SK-N-MC (cell line): Measurements from ENCODE around the gene ADAM10.
"Not testable (repeated sequence)": the region's sequence is repeated elsewhere in the genome, so short reads cannot be mapped to it uniquely, and the experiment has no call there.

ENCODE experiments used
- DNase-seq: peaks from one replicate; pipeline ENCODE4 v3.0.0-alpha.2; 2011; ENCODE audit warnings: low read depth, low spot score
- H3K27ac ChIP-seq: fragments of 200-600 bp; sonication (generic); 2 replicates; pipeline ENCODE4 v1.5.1; 2016; ENCODE audit warnings: mixed run types
- H3K36me3 ChIP-seq: fragments of 200-600 bp; sonication (generic); 2 replicates; pipeline ENCODE4 v1.6.1; 2017; ENCODE audit warnings: antibody characterized with exemption, low read length, mixed read lengths; ENCODE audit not compliant: insufficient read depth
- H3K4me3 ChIP-seq: fragments of 200-600 bp; sonication (generic); 2 replicates; pipeline ENCODE4 v1.5.1; 2016
- H3K9ac ChIP-seq: fragments of 200-600 bp; sonication (generic); 2 replicates; pipeline ENCODE4 v1.8.0; 2017; ENCODE audit warnings: mixed run types, mixed read lengths; ENCODE audit not compliant: insufficient read length
- H3K9me3 ChIP-seq: fragments of 200-600 bp; sonication (generic); 2 replicates; pipeline ENCODE4 v1.6.1; 2017; ENCODE audit warnings: low read depth, mild to moderate bottlenecking, antibody characterized with exemption, low read length, moderate library complexity, mixed read lengths
- EZH2 ChIP-seq: fragments of 200-600 bp; sonication (generic); IDR thresholded peaks from one replicate; pipeline ENCODE4 v1.6.1; 2017; ENCODE audit warnings: antibody characterized with exemption
- FOXP2 ChIP-seq: optimal IDR thresholded peaks from 2 replicates; pipeline ENCODE3; 2011; ENCODE audit warnings: mild to moderate bottlenecking, moderate library complexity; ENCODE audit not compliant: insufficient read depth; ENCODE audit errors: extremely low read length, control extremely low read depth
- POLR2AphosphoS5 ChIP-seq: IDR thresholded peaks from 2 replicates; pipeline ENCODE4 v1.6.1; 2012; ENCODE audit warnings: mild to moderate bottlenecking, low read depth, low read length, borderline replicate concordance

The ADAM10 gene

DNA sequence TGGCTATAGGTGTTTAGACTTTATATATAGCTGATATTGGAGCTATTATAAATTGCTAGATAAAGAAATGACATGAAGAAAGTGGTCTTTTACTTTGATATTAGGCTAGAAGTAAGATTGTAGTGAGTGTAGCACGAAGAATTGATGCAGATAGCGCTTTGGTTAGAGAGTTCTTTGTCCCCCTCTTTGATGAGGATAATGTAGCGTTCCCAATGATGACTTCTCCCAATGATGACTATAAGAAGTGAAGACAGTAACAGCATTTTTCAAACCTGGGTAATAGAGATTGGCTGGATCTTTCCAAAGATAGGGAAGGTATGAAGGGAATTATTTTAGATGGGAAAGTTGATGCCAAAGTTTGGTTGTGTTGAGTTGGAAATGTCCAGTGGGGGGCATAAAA is 25.9 kb upstream of the ADAM10 start:
- Histone ChIP-seq H3K36me3 (no peaks in the 10 kb centered on the region), H3K4me3 (no peak overlapping the region), H3K9me3 (no peaks in the 10 kb centered on the region), H3K9ac (no peak overlapping the region), H3K27ac (no peak overlapping the region)
- TF ChIP-seq POLR2AphosphoS5 (no peak), FOXP2 (no peak), EZH2 (no peak)
- DNase-seq = no peak

DNA sequence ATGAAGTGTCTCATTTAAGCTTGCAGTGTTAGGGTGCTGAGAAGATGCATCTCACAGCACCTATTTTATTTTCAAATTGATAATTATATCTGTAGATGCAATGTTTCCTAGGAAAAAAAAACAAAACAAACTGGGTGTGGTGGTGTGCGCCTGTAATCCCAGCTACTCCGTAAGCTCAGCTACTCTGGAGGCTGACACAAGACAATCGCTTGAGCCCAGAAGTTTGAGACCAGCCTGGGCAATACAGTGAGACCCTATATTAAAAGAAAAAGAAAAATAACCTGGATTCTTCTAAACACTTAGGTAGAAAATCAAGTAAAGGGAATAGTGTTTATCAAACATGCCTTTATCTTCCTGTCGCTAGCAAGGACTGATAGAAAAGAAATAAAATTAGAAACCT is 23.5 kb upstream of the ADAM10 start:
- no peak overlapping the region for H3K27ac ChIP-seq

DNA sequence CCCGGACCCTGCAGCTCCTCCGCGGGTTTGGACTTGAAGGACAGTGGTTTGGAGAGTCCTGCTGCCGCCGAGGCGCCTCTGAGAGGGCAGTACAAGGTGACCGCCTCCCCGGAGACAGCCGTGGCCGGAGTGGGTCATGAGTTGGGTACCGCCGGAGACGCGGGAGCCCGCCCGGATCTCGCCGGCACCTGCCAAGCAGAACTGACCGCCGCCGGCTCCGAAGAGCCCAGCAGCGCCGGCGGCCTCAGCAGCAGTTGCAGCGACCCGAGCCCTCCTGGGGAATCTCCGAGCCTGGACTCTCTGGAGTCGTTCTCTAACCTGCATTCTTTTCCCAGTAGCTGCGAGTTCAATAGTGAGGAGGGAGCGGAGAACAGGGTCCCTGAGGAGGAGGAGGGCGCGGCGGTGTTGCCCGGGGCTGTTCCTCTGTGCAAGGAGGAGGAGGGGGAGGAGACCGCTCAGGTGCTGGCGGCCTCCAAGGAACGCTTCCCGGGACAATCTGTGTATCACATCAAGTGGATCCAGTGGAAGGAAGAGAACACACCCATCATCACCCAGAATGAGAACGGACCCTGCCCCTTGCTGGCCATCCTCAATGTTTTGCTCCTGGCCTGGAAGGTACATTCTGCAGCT is 22.2 kb upstream of the ADAM10 start:
- no peak for DNase-seq
- TF ChIP-seq FOXP2 (no peak), EZH2 (no peak), POLR2AphosphoS5 (no peak)
- H3K27ac ChIP-seq = no peak overlapping the region

More for the DNA sequence above, 23.5 kb upstream of the ADAM10 start:
- no peak overlapping the region for H3K4me3 ChIP-seq
- no peaks in the 10 kb centered on the region for H3K9me3 ChIP-seq
- DNase-seq = no peak
- no peak overlapping the region for H3K9ac ChIP-seq
- TF ChIP-seq POLR2AphosphoS5 = no peak
- TF ChIP-seq EZH2 = no peak
- no peak for TF ChIP-seq FOXP2
- H3K36me3 ChIP-seq = no peaks in the 10 kb centered on the region

DNA sequence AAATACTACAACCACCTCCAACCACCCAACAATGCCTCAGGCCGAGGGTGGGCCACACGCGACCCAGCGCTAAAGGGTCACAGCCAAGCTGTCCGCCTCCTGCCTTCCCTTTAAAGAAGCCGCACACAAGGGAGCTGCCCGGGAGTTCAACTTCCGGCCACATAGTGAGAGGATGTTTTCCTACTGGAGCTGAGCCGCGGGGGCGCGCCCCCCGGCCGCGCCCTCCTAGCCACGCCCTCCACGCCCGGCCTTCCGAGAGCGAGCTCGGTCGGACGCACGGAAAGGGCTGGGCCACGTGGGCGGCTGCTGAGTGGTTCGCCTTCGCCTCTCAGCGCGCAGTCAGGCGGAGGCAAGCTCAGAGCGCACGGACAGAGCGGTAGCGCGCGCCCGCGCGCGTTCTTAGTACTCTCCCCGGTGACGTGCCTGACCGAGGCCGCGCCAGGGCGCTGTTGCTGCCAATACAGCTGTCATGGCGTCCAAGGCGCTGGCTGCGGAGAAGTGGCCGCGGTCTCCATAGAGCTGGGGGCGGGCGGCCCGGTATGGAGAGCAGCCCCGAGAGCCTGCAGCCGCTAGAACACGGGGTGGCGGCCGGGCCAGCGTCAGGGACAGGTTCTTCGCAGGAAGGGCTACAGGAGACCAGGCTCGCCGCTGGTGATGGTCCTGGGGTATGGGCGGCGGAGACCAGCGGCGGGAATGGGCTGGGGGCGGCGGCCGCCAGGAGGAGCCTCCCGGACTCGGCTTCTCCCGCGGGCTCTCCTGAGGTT is 21.5 kb upstream of the ADAM10 start, which contains the start of gene MINDY2:
TSS of gene MINDY2 (plus strand) at position 446 of the 764 bp plus-strand sequence. CDS start at position 540, 94 bp downstream.
- peak; percentile 65 for DNase-seq
- TF ChIP-seq POLR2AphosphoS5 (peak; percentile 76), EZH2 (no peak)
- no peaks in the 10 kb centered on the region for H3K9me3 ChIP-seq
- peak within 1 kb of the TSS; percentile 89 for H3K4me3 ChIP-seq
- H3K27ac ChIP-seq = peak within 1 kb of the TSS; percentile 11; the same call in 1 of the 2 replicates
- no peaks in the 10 kb centered on the region for H3K36me3 ChIP-seq
- H3K9ac ChIP-seq = peak within 1 kb of the TSS; percentile 83

More for the DNA sequence above, 22.2 kb upstream of the ADAM10 start:
- peak overlapping the region; percentile 89 for H3K4me3 ChIP-seq
- H3K36me3 ChIP-seq = no peaks in the 10 kb centered on the region
- peak overlapping the region; percentile 83 for H3K9ac ChIP-seq
- no peaks in the 10 kb centered on the region for H3K9me3 ChIP-seq

DNA sequence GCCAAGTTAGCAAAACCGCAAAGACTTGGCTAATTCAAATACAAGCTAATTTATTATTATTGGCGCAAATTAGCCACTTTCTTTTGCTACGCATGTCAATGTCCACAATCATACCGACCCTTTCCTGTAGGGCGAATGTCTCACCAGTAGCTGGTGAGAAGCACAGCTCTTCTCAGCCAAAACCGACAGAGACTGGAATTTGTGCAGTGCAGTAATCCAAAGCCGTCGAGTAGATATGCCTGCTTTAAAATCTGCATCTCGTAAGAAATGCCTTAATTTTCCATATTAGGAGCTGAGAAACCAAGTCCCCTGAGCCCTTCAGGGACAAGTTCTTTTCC is 21.0 kb upstream of the ADAM10 start:
- Histone ChIP-seq H3K36me3 (no peaks in the 10 kb centered on the region), H3K9me3 (no peaks in the 10 kb centered on the region), H3K9ac (peak overlapping the region; percentile 69), H3K4me3 (peak overlapping the region; percentile 89), H3K27ac (peak overlapping the region; percentile 11; the same call in 1 of the 2 replicates)
- DNase-seq = peak; percentile 51
- TF ChIP-seq EZH2 (no peak), POLR2AphosphoS5 (no peak), FOXP2 (no peak)

DNA sequence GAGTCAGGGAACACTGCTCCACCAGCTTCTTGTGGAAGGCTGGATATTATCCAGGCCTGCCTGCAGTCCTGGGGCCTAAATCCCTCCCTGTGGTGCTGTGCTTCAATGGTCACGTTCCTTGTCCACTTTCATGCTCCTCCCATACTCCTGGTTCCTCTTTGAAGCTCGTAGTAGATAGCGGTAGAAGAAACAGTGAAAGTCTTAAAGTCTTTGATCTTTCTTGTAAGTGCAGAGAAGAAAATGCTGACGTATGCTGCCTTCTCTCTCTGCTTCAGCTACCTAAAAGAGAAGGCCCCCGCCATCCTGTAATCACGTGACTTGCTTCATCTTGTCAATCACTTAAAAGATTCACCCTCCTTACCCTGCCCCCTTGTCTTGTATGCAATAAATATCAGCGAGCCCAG is 19.1 kb upstream of the ADAM10 start:
- not testable (repeated sequence) for H3K4me3 ChIP-seq, H3K27ac ChIP-seq, DNase-seq, H3K9me3 ChIP-seq, H3K36me3 ChIP-seq, H3K9ac ChIP-seq

DNA sequence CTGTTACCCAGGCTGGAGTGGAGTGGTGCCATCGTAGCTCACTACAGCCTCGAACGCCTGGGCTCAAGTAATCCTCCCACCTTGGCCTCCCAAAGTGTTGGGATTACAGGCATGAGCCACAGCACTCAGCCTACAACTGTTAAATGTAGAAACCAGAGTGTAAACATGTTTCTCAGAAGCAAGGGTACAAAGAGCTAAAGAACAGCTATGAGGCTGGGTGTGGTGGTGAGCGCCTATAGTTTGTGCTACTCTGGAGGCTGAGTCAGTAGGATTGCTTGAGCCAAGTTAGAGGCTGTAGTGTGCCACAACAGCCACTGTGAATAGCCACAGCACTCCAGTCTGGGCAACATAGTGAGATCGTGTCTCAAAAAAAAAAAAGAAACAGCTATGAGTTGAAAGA is 16.8 kb upstream of the ADAM10 start:
- Histone ChIP-seq H3K9me3 (no peaks in the 10 kb centered on the region; the same call in 1 of the 2 replicates), H3K27ac (no peak overlapping the region), H3K4me3 (no peak overlapping the region), H3K36me3 (no peaks in the 10 kb centered on the region), H3K9ac (no peak overlapping the region)
- DNase-seq = no peak
- TF ChIP-seq POLR2AphosphoS5 = no peak
- no peak for TF ChIP-seq EZH2
- no peak for TF ChIP-seq FOXP2

DNA sequence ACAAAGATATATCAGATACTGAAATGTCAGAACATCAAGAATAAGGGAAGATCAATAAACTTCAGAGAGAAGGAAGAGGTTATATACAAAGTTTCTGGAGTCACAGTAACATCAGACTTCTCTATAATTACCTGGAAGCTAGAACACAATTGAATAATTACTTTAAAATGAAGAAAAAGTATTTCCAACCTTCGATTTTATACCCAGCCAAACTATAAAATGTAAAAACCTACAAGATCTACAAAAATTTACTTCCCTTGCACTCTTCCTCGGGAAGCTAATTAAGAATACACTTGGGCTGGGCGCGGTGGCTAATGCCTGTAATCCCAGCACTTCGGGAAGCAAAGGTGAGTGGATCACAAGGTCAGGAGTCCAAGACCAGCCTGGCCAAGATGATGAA is 15.0 kb upstream of the ADAM10 start:
- Histone ChIP-seq H3K27ac (no peak overlapping the region), H3K36me3 (no peaks in the 10 kb centered on the region), H3K9me3 (no peaks in the 10 kb centered on the region; the same call in 1 of the 2 replicates), H3K9ac (no peak overlapping the region), H3K4me3 (no peak overlapping the region)
- no peak for DNase-seq
- TF ChIP-seq POLR2AphosphoS5 (no peak), FOXP2 (no peak)

DNA sequence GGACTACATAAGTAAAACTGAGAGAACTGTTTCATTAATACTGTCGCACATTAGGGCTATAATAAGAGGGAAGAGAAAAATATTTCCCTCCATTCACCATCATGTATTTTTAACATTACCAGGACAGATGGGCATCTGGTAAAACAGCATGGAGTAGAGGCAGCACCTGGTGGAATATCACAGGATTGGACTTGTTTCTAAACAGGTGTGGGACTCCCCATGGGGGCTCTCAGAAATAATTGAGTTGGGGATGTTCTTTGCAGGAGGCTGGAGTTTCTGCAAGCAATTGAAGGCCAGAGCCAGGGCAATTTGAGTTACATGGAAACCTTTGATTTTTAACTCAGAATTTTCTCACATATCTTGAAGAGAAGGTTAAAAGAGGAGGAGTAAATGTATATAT is 13.2 kb upstream of the ADAM10 start:
- DNase-seq = no peak
- Histone ChIP-seq H3K36me3 (no peaks in the 10 kb centered on the region), H3K9me3 (no peaks in the 10 kb centered on the region; the same call in 1 of the 2 replicates), H3K9ac (no peak overlapping the region), H3K27ac (no peak overlapping the region), H3K4me3 (no peak overlapping the region)
- TF ChIP-seq FOXP2 (no peak), POLR2AphosphoS5 (no peak), EZH2 (no peak)
